HG03159 (cell line): ENCODE data around the gene PLAAT2.
"Not testable (repeated sequence)": the region's sequence is repeated elsewhere in the genome, so short reads cannot be mapped to it uniquely, and the experiment has no call there.

Experiments
- ATAC-seq: cut with Tn5 transposase; IDR thresholded peaks from one replicate; pipeline ENCODE4 v1.9.1; 2021; ENCODE audit warnings: mild to moderate bottlenecking, moderate library complexity; ENCODE audit not compliant: unreplicated experiment

The PLAAT2 gene

GRCh38 chr11:63581224-63581623 is 18.0 kb upstream of the PLAAT2 start:
- ATAC-seq, result not testable (repeated sequence)

DNA sequence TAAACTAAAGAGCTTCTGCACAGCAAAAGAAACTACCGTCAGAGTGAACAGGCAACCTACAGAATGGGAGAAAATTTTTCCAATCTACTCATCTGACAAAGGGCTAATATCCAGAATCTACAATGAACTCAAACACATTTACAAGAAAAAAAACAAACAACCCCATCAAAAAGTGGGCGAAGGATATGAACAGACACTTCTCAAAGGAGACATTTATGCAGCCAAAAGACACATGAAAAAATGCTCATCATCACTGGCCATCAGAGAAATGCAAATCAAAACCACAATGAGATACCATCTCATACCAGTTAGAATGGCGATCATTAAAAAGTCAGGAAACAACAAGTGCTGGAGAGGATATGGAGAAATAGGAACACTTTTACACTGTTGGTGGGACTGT is 15.7 kb upstream of the PLAAT2 start:
- ATAC-seq, result not testable (repeated sequence)

- no peak for ATAC-seq
These were observed 11.8 kb upstream of the PLAAT2 start for GRCh38 chr11:63574856-63575602.

DNA sequence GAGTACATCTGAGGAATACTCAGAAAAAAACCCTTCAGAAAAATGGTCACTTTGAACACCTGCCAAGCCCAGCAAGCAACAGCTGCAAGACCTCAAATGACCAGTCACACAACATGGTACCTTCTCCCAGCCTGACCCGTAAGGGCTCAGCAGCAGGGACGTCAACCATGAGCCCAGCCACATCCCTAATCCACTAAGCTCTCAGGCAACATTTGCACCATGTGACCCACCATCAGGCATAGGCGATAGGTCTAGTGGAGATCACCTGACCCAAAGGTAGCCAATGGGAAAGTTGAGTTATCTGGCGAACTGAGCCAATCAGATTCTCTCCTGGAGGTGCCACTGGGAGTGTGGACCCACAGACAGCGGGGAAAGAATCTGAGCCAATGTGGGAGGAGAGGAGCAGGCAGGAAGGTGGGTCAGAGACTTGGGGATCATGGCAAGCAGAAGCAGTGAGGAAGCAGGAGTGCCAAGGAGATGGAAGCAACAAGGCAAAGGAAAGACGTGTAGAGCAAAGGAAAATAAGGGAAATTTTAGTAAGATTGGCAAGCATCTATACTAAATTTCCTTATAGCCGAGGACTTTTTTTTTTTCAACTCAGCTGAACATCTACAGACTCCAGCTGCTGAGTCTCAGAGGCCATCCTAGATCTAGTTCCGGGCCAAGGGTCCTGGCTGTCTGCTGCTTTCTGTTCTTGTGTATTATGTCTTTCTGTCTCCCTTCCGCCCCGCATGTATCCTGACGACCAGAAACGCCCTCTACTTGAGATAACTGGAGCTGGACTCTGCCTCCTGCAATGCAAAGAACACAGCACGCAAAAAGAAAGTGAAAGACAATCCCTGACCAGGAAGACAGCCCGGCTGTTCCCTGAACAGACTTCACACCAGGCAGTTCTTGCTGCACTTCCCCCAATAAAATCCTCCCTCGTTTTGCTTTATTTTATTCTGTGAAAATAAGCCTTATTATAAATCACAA is 11.0 kb upstream of the PLAAT2 start:
- ATAC-seq, result no peak

DNA sequence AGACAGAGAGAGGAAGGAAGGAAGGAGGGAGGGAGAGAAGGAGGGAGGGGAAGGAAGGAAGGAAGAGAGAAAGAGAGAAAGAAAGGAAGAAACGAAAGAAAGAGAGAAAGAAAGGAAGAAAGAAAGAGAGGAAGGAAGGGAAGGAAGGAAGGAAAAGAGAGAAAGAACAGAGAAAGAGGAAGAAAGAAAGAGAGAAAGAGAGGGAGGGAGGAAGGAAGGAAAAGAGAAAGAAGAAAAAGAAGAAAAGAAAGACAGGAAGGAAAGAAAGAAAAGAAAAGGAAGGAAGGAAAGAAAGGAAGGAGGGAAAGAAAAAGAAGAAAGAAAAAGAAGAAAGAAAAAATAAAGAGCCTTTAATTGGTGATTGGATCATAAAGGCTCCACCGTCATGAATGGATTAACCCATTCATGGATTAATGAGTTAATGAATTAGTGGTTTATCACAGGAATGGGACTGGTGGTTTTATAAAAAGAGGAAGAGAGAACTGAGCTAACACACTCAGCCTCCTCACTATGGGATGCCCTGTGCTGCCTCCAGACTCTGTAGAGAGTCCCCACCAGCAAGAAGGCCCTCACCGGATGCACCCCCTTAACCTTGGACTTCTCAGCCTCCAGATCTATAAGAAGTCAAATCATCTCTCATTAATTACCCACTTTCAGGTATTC is 9.0 kb upstream of the PLAAT2 start:
- ATAC-seq, result no peak

GRCh38 chr11:63569570-63569969 is 6.4 kb upstream of the PLAAT2 start:
- ATAC-seq, result no peak

- ATAC-seq, result peak; percentile 77
These were observed 4.1 kb upstream of the PLAAT2 start for GRCh38 chr11:63567044-63567840.

DNA sequence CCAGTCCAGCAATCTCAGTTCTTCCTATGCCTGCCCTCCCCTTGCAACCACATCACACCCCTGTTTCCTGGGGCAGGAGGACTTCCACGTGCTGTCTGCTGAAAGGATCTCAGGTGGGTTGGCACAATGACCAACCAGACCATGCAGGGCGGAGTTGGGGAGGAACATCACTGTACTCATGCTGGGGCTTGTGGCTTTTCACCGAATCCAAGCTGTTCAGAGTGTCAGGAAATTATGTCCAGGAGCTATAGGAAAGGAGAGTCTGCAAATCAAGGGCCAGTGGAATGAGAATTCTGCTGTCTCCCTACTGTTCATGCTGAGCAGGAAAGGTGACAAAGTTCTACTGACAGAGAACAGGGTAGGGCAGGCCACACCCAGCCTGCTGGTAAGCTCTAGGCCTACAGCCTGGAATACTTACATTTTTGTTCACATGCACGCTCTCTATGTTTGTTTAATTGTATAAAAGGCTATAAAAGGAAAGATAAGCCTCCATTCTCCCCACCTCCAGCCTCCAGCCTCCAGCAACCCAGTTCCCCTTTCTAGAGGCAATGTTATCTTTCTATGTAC is 1.7 kb upstream of the PLAAT2 start:
- no peak for ATAC-seq

- ATAC-seq, result peak; percentile 51
These were observed 1.0 kb upstream of the PLAAT2 start for GRCh38 chr11:63564056-63564774.

- ATAC-seq, result no peak
These were observed 2.5 kb downstream of the PLAAT2 start for GRCh38 chr11:63560506-63561180.

- ATAC-seq, result no peak
These were observed 4.6 kb downstream of the PLAAT2 start for GRCh38 chr11:63558459-63559157.

DNA sequence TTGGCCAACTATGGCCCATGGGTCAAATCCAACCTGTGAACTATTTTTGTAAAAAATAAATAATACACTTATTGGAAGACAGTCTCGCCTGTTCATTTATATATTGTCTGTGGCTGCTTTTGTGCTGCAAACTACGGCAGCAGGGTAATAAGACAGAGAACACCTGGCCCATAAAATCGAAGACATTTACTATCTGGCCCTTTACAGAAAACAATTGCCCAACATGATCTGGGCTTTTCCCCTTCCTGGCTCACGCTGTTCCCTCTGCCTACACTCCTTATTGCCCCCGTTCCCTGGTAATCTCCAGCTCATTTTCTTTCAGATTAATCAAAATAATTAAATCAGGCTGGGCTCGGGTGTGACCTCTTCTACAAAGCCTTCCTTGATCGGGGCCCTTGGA is 5.6 kb downstream of the PLAAT2 start:
- ATAC-seq, result no peak

- ATAC-seq, result no peak
These were observed 6.7 kb downstream of the PLAAT2 start for GRCh38 chr11:63556404-63557013.

- ATAC-seq, result no peak
These were observed 8.3 kb downstream of the PLAAT2 start for GRCh38 chr11:63554877-63555223.

- ATAC-seq, result peak; percentile 82
These were observed 9.4 kb downstream of the PLAAT2 start for GRCh38 chr11:63553759-63554158.

- no peak for ATAC-seq
These were observed 10.3 kb downstream of the PLAAT2 start for GRCh38 chr11:63552921-63553320.

GRCh38 chr11:63551889-63552266 is 11.3 kb downstream of the PLAAT2 start:
- no peak for ATAC-seq
